Testis (tissue), 3 donors: ENCODE results near the gene GDF11. TPM values are rescaled to one million over a fixed set of nuclear protein-coding genes. Genes with fewer than 3 reads are reported as not detected.

Experiments used
- DNase-seq: peaks from one replicate; pipeline ENCODE4 v3.0.0-alpha.2; 2019
- H3K27ac ChIP-seq, 2 donors: fragments of 200-600 bp; sonication (generic); one replicate each; pipeline ENCODE4 v1.5.1; 2019
- H3K27me3 ChIP-seq: fragments of 200-600 bp; sonication (generic); one replicate; pipeline ENCODE4 v1.5.1; 2019
- H3K36me3 ChIP-seq: fragments of 200-600 bp; sonication (generic); one replicate; pipeline ENCODE4 v1.5.1; 2017; ENCODE audit warnings: low read depth; ENCODE audit errors: missing control alignments
- H3K4me1 ChIP-seq: fragments of 200-600 bp; sonication (generic); one replicate; pipeline ENCODE4 v1.5.1; 2019
- H3K4me3 ChIP-seq, 2 donors: fragments of 200-600 bp; sonication (generic); one replicate each; pipeline ENCODE4 v1.5.1; 2017 to 2019
- H3K9me3 ChIP-seq: fragments of 200-600 bp; sonication (generic); one replicate; pipeline ENCODE4 v1.5.1; 2017
- CTCF ChIP-seq, 3 experiments: fragments of 450-650 bp in 2 of 3; fragments of 200-600 bp in 1 of 3; sonication (generic) in 1 of 3; IDR thresholded peaks; one replicate each; pipeline ENCODE4 v1.5.1; 2016 to 2019; ENCODE audit warnings: antibody characterized with exemption in 3 of 3, mild to moderate bottlenecking in 2 of 3, moderate library complexity in 1 of 3
- POLR2A ChIP-seq: fragments of 450-650 bp; IDR thresholded peaks from one replicate; pipeline ENCODE4 v1.6.1; 2017; ENCODE audit warnings: antibody characterized with exemption, mild to moderate bottlenecking, moderate library complexity
- WGBS, 2 donors: methylation state at CpG; one replicate each; pipeline ENCODE4 v1.1.5; 2018; 5-methylcytosine and 5-hydroxymethylcytosine counted together
- intact Hi-C: fragments of 100-400 bp; cut with DNase I; formaldehyde crosslinking; loops from one replicate; pipeline ENCODE4 v1.15.1; 2023; ENCODE audit warnings: low total_unique reads
- polyA plus RNA-seq: library from polyadenylated mRNA; stranded (reverse); fragments of 350-450 nt; fragmentation: Illumina TruSeq; extraction: RNeasy Lipid Tissue Mini Kit (QIAGEN cat#74804); gene quantifications from one replicate; pipeline ENCODE4 v1.2.3, GENCODE V29; 2014; ENCODE audit warnings: low read depth, low replicate concordance; ENCODE audit not compliant: insufficient read depth
- total RNA-seq, 2 donors: library from RNA; depleted of rRNA; stranded (reverse); fragments of >200 nt; gene quantifications; one replicate each; pipeline ENCODE4 v1.2.3, GENCODE V29; 2016

GDF11 gene
- total and polyA plus RNA-seq, 3 donors from 2014 or later, result 3.0 to 3.3 (median 3.1) TPM

GRCh38 chr12:55708695-55709233, 34.2 kb upstream of the GDF11 start:
- Histone ChIP-seq H3K4me1 (peaks cover 28% of the 10 kb centered on the region), H3K27ac (no peak overlapping the region), H3K36me3 (no peaks in the 10 kb centered on the region), H3K27me3 (no peaks in the 10 kb centered on the region), H3K9me3 (no peaks in the 10 kb centered on the region), H3K4me3 (no peak overlapping the region)
- WGBS, 2 donors, result 13 to 19% methylated on average over 3 of the region's 3 CpGs
- no peak for TF ChIP-seq CTCF (IDR thresholded peaks at IDR 0.05)
- TF ChIP-seq POLR2A, result no peak
- intact Hi-C loops, result no loop called here
- no peak for DNase-seq

- H3K4me1 ChIP-seq, result peaks cover 35% of the 10 kb centered on the region
- H3K27ac ChIP-seq, result no peak overlapping the region
- intact Hi-C loops, result no loop called here
- H3K9me3 ChIP-seq, result no peaks in the 10 kb centered on the region
- no peak for TF ChIP-seq CTCF (IDR thresholded peaks at IDR 0.05)
- 46 to 60% methylated on average over 4 of the region's 4 CpGs for WGBS, 2 donors
- no peak for DNase-seq
- no peaks in the 10 kb centered on the region for H3K36me3 ChIP-seq
- H3K4me3 ChIP-seq, result no peak overlapping the region
- H3K27me3 ChIP-seq, result no peaks in the 10 kb centered on the region
These were observed 31.0 kb upstream of the GDF11 start for GRCh38 chr12:55711786-55712553.

- 26 to 31% methylated on average over 1 of the region's 1 CpG for WGBS, 2 donors
- Histone ChIP-seq H3K4me3 (no peak overlapping the region), H3K36me3 (no peaks in the 10 kb centered on the region), H3K27me3 (no peaks in the 10 kb centered on the region), H3K4me1 (peaks cover 44% of the 10 kb centered on the region), H3K9me3 (no peaks in the 10 kb centered on the region), H3K27ac (no peak overlapping the region)
- DNase-seq, result no peak
- TF ChIP-seq CTCF (IDR thresholded peaks at IDR 0.05) (no peak), POLR2A (no peak)
- intact Hi-C loops, result no loop called here
These were observed 30.1 kb upstream of the GDF11 start for GRCh38 chr12:55712700-55713415.

- intact Hi-C loops, result no loop called here
- H3K27me3 ChIP-seq, result no peaks in the 10 kb centered on the region
- peaks cover 47% of the 10 kb centered on the region for H3K4me1 ChIP-seq
- 67 to 69% methylated on average over 2 of the region's 2 CpGs for WGBS, 2 donors
- H3K4me3 ChIP-seq, result no peak overlapping the region
- no peaks in the 10 kb centered on the region for H3K9me3 ChIP-seq
- no peak overlapping the region for H3K27ac ChIP-seq
- TF ChIP-seq CTCF (IDR thresholded peaks at IDR 0.05) (no peak), POLR2A (no peak)
- H3K36me3 ChIP-seq, result no peaks in the 10 kb centered on the region
- no peak for DNase-seq
These were observed 29.2 kb upstream of the GDF11 start for GRCh38 chr12:55713721-55714120.
